HG03457 (cell line): ENCODE measurements around the gene TTC32.

Experiments used
- ATAC-seq: cut with Tn5 transposase; IDR thresholded peaks from one replicate; pipeline ENCODE4 v1.9.1; 2021; ENCODE audit warnings: moderate number of reproducible peaks; ENCODE audit not compliant: unreplicated experiment

Gene TTC32

DNA sequence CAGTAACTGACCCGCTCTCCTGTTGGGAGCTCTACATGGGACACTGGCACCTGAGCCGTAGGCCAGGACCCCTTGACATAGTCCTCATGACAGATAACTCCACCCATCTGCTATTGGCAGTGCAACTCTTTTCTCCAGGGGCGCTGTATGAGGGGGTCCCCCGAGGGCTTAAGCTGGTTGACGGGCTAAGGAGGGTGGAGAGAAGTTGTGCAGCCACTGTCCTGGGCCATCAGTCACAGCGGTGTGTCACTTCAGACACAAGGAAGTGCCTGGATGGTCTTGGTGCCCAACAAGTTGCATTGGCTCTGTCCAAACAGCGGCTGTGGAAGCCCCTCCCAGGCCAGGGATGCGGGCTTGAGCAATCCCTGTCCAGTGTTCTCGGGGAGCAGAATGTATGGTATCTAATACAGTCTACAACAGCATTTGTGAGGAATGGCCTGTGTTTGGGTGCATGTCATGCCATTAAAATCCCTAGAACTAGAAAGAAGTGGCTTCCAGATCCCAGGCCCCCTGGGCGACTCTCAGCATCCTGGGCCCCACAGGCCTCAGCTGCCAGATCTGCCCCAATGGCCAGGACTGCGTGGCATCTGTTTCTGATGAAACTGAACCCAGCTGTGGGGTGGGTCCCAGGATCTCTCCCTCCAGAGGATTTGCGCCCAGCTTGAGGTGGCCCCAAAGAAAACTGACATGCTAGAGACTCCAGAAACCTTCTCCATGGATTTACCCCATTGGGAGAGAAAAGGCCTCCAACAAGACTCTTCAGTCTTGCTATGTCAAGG is 23.3 kb downstream of the TTC32 start:
- no peak for ATAC-seq

- no peak for ATAC-seq
Observed at GRCh38 chr2:19876751-19877150, 25.0 kb downstream of the TTC32 start.

DNA sequence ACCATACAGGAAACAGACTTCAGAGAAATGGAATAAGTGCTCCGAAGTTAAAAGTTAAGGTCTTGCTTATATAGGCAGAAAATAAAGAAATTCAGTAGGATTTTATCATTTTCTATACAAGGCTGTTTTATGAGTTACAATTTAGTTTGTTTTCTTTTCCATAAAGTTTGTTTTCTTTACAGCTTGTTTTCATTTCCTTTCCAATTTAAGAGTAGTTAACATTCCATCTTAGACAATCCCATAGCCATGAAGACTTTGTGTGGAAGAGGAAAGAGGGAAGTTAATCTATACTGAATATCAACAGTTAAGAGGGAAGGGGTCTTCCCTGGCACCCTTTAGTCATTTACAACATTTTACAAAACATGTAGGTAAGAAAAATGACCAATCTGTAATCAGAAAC is 26.5 kb downstream of the TTC32 start:
- ATAC-seq = no peak

- ATAC-seq = no peak
Observed at GRCh38 chr2:19874726-19875125, 27.1 kb downstream of the TTC32 start.

GRCh38 chr2:19873014-19873413 is 28.8 kb downstream of the TTC32 start:
- ATAC-seq = no peak

- ATAC-seq = no peak
Observed at GRCh38 chr2:19872302-19872701, 29.5 kb downstream of the TTC32 start.

GRCh38 chr2:19871836-19872235 is 29.9 kb downstream of the TTC32 start:
- no peak for ATAC-seq

DNA sequence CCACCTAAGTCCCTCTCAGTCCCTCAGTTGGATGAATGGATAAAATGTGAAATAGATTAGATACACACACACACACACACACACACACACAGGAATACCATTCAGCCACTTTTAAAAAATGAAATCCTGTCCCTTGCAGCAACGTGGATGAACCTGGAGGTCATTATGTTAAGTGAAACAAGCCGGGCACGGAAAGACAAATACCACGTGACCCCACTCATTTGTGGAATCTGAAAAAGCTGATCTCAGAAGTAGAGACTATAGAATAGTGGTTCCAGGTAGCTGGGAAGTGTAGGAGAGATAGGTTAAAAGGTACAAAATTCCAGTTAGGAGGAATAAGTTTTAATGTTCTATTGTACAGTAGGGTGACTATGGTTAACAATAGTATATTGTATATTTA is 31.0 kb downstream of the TTC32 start:
- ATAC-seq = no peak

DNA sequence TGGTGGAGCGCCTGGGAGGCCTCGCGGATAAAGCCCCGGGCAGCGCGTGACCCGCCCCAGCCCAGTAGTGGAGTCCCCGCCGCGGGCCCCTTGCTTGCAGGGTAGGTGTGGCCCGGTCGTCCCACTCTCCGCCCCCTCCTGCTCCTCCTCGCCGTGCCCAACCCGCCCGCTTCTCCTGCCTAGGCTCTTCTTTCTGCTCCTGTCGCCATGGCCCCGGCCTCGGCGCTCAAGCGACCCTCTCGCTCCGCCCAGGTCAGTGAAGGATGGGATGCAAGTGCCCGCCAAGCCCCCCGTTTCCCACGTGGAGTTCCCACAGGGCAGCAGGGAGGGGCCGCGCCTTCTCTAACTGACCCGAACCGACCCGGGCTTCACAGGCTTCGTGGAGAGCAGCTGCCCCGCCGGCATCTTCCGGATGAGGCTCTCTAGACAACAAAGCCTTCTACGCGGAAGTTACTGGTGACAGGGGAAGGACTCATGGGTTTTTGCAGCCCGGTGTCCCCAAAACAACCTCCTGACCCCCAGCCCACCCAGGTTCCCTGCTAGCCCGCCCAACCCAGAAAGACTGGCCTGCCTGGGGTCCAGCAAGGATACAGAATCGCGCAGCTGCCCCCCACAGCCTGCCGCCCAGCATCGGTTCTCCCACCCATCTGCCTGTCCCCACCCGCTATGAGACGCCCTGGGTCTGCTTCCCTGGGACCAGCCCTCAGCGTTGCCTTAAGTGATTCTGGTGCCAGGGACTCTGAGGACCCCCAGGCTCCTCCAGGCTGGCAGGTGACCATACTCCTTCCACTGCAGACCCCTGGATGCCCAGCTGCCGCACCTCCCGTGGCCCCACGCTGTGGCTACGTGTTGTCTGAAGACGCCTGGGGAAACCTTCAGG is 32.8 kb downstream of the TTC32 start:
- ATAC-seq = peak; percentile 46

DNA sequence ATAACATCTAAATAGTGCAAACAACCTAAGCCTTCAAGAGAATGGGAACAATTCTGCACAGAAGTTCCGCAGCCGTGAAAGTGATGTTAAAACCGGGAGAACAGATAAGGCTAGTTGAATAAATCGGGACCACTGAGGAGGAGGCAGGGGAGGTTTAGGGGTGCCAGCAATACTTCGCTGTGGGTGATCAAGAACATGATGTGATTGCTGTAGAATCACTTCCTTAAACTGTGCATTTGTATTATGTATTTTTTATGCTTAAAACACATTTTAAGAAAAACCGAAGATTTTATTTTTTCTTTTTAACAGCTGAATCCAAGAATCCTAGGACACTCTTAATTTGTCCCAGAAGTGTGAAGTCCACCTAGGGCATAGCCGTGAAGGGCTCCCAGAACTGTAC is 33.6 kb downstream of the TTC32 start:
- no peak for ATAC-seq

DNA sequence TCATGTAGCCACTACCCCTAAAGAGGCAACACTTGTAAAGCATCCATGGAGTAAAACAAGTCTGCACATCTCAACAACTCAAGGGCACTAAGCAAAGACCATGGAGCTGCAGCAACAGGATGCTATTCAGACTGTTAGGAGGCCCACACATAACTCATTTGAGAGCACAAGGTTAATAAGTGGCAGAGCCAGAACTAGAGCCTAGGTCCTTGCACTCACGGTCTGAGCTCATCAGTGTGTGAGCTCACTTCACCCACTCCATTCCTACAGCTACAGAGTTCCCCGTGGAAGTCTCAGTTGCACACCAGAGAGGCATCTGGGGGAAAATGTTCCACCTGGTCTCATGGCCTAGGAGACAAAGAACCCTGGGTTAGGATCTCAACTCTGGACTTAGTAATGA is 35.0 kb downstream of the TTC32 start:
- peak; percentile 47 for ATAC-seq

DNA sequence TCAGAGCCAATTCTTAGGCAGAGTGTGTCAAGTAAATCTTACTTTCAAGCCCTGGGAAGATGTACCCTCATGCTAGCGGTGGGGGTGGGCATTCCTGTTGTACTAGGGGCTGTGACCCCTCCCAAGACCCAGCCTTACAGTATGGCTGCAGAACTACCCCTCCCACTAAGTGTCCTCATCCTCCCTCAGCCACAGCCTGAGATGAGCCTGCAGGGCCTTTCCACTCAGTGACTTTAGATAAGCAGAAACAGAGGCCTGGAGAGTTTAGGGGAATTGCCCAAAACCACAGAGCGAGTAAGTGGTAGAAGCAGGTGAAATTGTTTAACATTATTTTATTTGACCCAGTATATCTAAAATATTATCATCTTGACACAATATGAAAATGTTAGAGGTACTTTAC is 36.6 kb downstream of the TTC32 start:
- ATAC-seq = no peak

GRCh38 chr2:19864381-19864780 is 37.4 kb downstream of the TTC32 start:
- no peak for ATAC-seq

GRCh38 chr2:19863303-19864041 is 38.3 kb downstream of the TTC32 start:
- no peak for ATAC-seq

DNA sequence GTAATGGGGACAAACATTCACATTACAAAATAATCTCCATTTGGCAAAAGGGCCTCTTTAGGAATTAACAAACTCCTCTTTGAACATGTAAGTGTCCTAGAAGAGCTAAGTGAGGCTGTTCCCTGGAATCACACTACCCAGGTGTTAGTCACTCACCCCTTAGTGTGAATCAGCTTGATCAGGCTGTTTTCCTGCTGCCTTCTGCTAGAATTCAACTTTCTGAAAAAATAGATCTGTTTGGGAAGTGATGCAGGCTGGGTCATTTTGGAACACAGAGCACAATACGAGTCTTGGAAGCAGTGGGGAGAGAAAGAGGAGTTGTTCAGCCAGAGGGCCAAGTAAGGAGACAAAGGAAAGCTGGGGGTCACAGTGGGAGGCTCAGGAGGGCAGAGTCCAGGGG is 40.0 kb downstream of the TTC32 start:
- ATAC-seq = no peak

DNA sequence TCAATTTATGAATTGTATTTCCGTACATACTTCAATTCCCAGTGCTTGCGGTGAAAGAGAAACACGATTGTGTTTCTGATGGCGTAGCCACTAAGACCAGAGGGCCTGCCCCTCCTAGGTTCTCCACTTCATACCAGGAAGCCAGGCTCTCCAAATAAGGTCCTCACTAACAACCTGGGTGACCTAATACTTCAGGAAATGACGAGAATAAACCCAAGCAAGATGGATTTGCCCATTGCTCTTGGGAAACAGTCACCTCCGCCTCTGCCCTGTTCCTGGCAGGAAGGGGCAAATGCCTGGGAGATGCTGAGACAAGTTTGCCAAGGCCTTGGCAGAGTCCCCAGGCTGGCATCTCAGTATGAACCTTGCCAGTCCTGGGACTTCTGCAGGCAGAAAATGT is 41.8 kb downstream of the TTC32 start:
- no peak for ATAC-seq

DNA sequence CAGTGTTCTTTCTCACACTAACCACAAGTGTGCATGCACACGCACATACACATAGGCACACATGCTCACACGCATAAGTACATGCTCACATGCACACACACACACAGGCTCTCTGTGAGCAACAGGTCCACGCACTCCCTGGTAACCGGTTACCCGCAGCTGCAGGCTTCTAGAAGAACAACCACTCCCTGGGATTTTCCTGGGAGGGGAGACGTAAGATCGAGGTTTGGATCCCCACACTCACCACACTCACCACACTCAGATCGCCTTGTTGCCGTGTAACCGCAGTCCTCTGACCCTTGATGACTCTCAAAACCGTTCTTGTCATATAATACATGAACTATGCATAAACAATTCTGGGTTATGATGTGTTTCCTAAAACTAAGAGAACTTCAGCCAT is 42.2 kb downstream of the TTC32 start:
- ATAC-seq = no peak

GRCh38 chr2:19857806-19858205 is 44.0 kb downstream of the TTC32 start:
- ATAC-seq = no peak

GRCh38 chr2:19857100-19857499 is 44.7 kb downstream of the TTC32 start:
- no peak for ATAC-seq

DNA sequence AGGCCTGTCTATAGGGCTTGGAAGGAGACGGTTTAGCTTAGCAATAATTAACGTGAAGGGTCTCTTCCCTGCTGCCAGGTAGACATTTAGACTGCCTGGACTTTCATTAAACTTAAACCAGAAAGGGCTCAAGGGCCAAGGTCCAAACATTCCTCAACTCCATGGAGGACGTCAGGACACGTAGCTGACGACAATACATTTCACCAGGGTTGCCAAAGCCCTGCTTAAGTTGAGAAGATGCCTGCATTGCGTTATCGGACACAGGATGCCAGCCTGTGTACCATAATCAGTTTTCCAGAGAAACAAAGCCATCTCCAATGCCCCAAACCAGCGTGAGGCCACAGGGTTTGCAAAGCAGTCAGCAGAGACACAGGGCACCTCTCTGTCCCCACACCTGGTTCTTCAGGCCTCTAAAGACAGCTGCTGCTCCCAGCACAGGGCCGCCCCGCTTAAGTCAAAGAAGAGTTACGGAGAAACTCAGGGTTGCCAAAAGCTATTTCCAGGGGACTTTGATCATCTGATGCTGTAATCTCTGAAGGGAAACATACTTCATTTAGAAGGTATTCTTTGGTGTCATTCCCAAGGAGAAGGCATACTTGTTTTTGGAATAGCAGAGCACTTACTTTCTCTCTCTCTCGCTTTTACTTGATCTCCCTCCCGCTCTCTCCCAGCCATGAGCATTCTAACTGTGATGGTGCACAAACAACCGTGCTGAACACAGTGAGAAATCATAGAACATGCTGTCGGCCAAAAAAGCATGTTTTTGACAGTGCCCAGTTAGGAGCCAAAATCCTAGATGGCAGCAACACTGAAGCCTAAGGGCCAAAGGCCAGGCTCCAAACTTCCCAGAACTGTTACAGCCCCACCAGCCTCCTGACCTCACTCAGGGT is 46.0 kb downstream of the TTC32 start:
- ATAC-seq = no peak
